A172 (cell line): ENCODE measurements around the gene MAN2A2. TPM values are rescaled to one million over a fixed set of nuclear protein-coding genes. Genes with fewer than 3 reads are reported as not detected.
"Not testable (repeated sequence)": the region's sequence is repeated elsewhere in the genome, so short reads cannot be mapped to it uniquely, and the experiment has no call there.

Experiments
- DNase-seq: peaks from one replicate; pipeline ENCODE4 v3.0.0-alpha.2; 2015; ENCODE audit warnings: low spot score
- total RNA-seq: library from RNA; depleted of rRNA; stranded (reverse); fragments of >200 nt; shearing (Covaris generic); gene quantifications from 2 replicates; pipeline ENCODE4 v1.2.3, GENCODE V29; 2014

The MAN2A2 gene
- total RNA-seq, 1 experiment from 2014 or later = 7.3 TPM

DNA sequence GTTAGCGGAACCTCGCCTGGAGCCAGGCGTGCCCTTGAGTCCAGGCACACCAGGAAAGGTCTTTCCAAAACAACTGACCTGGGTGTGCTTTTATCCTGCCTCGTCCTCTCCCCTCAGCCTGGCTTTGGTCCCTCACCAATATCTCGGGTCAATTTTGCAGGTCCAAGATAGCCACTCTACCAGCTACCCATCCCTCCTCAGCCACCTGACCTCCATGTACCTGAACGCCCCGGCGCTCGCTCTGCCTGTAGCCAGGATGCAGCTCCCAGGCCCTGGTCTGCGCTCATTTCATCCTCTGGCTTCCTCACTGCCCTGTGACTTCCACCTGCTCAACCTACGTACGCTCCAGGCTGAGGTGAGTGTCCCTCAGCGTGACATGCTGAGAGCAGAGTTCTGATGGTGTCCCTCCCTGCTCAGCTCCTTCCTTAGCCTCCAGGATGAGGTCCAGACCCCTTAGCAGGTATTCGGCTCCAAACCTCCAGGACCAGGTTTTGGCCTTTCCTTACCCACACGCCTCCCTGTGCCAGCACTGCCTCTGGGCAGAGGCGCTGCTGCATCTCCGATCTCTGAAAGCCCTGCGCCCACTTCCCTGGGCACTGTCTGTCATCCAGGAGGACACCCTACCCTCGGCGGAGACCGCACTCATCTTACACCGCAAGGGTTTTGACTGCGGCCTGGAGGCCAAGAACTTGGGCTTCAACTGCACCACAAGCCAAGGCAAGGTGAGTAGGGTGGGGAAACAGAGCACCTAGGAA is 15.1 kb downstream of the MAN2A2 start:
- DNase-seq = no peak

DNA sequence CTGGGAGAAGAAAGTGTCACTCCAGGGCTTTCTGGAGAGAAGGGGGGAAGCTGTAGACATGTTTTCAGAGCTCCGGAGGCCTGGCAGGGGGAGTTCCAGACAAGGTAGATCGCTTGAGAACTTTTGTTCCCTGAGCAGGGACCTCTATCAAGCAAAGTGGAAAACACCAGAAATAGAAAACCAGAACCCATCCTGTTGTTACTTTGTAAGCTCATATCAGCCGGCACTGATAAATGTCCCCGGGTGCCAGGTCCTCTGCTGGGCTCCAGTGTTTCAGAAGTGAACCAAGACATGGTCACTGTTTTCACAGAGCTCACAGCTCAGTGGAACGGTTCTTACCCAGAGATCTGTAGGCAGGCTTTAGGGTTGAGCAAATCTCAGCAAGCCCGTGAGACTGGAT is 15.7 kb downstream of the MAN2A2 start:
- no peak for DNase-seq

DNA sequence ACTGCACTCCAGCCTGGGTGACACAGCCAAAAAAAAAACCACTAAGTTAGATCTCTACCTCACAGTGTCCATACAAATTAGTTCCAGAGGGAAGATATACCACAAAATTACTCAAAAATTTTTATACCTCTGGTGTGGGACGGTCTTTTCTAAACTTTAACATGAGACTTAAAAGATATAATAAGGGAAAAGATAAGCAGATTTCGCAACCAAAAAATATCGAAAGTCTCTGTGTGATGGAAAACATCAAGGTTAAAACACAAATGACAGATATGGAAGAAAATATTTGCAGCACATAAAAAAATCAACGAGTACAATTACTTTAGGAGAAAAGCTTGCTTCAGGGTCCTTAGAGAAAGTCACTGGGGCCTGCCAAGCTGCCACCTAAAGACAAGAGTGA is 18.8 kb downstream of the MAN2A2 start:
- no peak for DNase-seq

DNA sequence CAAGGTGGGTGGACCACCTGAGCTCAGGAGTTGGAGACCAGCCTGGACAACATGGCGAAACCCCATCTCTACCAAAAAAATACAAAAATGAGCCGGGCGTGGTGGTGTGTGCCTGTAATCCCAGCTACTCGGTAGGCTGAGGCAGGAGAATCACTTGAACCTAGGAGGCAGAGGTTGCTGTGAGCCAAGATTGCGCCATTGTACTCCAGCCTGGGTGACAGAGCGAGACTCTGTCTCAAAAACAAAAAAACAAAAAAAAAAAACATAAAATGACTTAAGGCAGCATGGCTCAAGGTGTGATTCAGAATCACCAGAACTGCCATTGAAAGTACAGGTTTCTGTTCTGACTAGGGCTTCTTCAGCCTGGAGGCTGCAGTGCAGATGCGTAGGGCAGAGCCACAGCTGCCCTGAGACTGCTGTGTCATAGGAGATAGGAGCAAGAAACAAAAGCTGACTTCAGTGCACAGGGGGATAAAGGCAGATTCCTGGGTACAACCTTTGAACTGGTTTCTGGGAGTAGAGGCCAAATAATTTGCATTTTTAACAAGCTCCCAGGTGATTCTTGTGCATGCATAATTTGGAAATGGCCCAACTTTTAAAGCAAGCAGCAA is 19.7 kb downstream of the MAN2A2 start:
- DNase-seq = not testable (repeated sequence)

DNA sequence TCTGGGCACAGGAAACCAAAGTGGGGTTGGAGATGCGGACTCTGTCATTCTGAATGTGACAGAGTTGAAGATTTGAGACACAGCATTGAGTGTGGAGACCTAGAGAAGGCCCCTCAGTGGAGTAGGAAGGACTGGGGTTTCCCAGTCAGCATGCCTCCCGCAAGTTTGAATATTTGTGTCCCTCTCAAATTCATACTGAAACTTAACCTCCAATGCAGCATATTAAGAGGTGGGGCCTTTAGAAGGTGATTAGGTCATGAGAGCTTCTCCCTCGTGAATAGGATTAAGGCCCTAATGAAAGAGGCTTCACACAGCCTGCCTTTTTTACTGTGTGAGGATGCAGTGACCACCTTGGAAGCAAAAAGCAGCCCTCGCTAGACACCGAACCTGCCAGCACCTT is 21.3 kb downstream of the MAN2A2 start:
- DNase-seq = no peak

DNA sequence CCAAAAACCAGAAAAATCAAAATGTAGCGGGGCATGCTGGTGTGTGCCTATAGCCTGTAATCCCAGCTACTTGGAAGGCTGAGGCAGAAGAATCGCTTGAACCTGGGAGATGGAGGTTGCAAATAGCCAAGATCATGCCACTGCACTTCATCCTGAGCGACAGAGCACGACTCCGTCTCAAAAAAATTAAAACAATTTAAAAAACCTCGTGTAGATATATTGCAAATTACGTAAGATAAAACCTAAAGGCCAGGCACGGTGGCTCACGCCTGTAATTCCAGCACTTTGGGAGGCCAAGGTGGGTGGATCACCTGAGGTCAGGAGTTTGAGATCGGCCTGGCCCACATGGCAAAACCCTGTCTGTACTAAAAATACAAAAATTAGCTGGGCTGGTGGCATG is 23.7 kb downstream of the MAN2A2 start:
- not testable (repeated sequence) for DNase-seq

DNA sequence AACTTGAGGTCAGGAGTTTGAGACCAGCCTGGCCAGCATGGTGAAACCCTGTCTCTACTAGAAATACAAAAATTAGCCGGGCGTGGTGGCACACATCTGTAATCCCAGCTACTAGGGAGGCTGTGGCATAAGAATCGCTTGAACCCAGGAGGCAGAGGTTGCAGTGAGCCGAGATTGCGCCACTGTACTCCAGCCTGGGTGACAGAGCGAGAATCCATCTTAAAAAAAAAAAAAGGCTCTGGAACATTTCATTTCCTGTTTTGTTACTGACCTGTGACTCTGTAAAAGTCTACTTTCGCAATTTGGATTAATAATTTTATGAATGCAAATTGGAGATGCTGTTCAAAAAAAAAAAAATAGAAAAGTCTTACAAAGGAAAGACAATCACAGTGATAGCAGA is 25.0 kb downstream of the MAN2A2 start:
- DNase-seq = not testable (repeated sequence)

DNA sequence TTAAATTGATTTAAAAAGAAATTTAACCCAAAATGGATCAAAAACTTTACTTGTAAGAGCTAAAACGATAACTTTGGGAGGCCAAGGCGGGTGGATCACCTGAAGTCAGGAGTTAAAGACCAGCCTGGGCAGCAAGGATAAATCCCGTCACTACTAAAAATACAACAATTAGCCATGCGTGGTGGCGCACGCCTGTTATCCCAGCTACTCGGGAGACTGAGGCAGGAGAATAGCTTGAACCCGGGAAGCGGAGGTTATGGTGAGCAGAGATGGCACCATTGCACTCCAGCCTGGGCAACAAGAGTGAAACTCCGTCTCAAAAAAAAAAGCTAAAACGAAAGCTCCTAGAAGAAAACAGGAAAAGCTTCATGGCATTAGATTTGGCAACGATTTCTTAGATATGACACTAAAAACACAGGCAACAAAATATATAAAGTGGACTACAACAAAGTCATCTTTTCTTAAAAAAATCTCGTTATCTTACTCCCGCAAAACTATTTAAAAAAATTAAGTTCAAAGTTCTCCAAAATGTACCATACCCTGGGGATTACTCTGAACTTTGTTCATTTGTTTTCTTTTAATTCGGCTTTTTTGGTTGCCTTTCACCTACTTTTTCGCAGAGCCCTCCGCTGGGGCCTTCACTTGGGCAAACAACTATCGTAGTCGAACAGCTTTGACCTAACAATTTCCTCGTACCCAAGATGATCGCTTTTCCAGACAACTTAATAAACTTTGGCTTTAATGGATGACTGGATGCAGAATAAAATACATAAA is 26.3 kb downstream of the MAN2A2 start:
- no peak for DNase-seq

DNA sequence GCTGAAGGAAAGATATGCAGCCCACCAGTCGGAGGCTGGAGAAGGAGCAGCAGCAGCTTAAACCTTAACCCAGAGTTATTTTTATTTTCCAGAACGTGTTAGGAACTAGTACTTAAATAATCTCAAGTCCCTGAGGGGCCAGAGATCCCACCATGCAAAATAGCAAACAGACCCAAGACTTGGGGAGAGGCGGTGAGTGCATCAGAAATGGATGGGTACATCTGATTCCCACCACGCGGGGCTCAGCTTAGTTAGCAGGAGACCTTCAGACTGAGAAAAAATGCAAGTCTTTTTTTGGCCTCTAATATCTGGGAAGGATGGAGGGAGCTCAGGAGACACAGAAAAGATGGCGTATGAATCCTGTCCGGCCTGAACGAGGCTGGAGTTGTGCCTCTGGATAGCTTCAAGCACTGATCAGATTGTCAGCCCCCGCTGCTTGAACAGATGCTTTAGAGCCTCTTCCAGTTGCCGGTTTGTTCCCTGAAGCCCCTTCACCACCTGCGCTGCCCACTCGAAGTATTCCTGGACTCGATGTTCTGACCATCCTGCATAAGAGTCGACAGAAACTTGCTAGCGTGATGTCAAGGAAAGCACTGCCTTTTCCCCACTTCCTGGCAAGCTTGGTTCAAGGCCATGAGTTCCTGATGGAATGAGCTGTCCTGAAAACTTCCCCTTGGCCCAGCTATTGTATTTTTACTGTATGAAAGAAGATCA is 27.9 kb downstream of the MAN2A2 start:
- no peak for DNase-seq

DNA sequence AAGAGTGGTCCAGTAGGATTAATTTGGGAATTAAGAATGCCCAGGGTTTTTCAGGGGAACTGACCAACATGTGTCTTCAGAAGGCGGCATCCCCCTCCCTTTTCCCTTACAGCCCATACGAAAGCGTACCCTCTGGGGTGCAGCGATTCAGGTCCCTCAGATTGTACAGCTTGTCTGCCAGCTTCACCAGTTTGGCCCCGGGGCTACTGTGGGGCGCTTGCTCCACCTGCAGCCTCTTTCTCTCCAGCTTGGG is 28.4 kb downstream of the MAN2A2 start:
- DNase-seq = no peak

DNA sequence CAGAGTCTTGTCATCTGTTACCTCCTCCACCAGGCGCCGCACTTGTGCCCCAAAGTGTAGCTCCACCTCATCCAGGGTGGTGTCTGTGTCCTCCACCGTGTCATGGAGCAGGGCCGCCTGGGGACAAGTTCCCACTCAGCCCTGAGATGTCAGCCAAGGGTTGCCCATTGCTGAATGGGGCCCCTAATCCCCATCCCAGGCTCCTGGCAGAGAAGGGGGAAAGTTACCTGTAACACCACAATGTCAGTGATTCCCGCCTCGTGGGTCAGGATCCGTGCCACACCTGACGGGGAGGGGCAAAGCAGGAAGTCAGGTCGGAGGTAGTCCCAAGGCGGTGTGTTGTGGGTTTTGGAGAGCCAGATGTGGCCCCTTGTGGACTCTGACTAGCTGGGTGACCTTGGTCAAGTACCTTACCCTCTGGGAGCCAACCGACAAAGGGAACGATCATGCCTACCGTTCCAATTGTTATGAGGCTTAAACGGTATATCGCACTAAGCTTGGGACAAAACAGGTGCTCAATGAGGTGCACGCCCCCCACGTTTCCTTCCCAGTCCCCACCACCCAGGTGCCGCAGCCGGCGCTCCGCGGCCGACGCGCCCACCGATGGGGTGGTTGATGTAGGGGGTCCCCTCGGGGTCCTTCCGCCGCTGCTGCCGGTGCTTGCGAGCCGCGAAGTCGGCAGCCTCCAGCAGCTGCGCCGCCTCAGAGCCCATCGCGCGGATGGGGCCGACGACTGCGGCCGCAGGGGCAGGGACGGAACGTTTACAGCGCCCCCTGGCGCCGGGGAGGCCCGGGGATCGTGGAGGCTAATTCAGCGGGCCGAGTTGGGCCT is 28.9 kb downstream of the MAN2A2 start, which contains the start of gene HDDC3:
HDDC3 (minus strand) TSS at position 722 of the 832 bp plus-strand sequence; CDS start at position 713, 9 bp downstream.
- DNase-seq = peak; percentile 62

DNA sequence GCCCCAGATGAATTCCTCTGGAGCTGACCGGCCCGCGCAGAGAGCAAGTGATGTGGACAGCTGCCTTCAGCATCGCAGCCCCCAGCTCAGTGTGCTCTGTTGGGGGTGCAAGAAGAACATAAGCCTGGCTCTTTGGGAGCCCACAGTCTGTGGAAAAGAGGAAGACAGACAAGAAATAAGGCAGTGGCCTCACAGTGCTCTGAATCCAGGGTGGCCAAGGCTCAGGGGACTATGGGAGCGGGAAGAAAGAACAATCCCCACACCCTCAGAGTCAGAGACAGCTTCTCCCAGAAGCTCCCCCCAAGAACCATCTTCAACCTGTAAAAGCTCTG is 29.5 kb downstream of the MAN2A2 start:
- DNase-seq = no peak

DNA sequence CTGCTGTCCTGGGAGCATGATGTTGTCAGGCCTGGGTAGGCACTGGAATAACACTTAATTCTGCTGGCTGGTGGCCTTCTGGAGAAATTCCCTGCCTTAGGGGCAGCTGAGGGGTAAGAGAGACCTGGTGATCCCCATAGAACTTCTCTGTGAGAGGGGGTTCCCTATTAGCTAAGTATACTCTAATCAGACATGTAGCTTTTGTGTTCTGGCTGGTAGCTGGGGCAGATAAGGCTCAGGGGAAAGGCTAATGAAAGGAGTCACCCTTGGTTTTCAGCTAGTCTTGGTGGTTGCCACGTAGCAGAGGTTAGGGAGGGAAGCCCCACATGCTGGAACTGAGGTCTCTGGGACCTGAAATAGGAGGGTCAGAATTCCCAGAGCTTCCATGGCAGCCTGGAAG is 30.2 kb downstream of the MAN2A2 start:
- no peak for DNase-seq

DNA sequence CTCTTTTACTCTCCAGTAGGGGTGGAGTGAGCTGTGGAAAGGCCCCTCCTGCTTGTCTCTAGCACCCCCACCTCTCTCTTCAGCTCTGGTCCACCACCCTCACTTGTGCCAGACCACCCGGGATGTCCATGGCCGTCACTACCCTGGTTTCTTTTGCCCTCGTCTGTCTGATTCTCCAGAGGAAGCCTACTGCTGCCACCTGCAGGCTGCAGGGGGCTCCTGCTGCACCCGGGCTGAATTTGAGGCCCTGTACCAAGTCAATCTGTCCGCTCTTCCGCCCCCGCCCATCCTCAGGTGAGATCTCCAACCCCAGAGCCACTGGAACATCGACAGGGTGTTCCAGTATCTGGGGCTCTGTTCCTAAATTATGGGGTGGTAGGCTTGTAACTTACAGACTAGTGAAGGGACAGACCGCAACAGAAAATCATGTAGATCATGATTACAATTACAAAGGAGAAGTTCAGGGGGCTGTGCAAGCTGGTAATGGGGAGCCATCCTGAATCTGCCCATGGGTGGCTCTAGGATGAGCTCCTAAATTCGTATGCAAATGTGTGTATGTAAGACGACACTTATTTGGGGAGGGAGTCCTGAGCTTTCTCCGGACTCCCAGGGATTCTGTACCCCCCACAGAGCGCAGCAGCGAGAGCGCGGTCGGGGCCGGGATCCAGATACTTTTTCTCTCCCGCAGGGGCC is 31.3 kb downstream of the MAN2A2 start:
- DNase-seq = peak; percentile 72

DNA sequence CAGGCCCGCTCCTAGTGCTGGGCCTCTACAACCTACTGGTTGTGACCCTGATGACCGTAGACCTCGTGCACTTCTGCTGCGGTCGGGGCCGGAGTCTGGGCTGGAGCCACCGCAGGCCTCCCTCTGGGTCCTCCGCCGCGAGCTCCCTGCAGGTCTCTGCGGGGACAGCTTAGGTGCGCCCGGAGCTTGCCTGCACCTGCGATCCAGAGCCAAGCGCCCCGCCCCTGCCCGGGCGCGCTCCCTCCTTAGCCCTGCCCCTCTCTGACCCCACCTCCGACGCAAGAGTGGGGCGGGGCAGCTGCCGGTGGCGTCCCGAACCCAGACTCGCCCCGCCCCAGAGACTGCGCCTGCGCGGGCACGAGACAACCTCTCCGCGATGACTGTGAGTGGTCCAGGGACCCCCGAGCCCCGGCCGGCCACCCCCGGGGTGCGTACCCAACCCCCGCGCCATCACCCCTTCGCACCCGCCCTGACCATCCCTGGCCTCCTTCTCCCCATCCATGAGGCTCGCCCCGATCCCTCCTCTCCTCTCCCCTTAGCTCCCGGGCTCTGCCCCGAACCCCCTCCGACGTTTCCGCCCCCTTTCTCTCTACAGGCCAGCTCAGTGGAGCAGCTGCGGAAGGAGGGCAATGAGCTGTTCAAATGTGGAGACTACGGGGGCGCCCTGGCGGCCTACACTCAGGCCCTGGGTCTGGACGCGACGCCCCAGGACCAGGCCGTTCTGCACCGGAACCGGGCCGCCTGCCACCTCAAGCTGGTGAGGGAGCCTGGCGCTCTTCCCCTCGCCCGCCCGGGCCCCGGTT is 32.0 kb downstream of the MAN2A2 start, which contains the start of gene UNC45A:
UNC45A (plus strand) TSS at position 337 of the 803 bp plus-strand sequence; CDS start at position 377, 40 bp downstream.
- peak; percentile 66 for DNase-seq

DNA sequence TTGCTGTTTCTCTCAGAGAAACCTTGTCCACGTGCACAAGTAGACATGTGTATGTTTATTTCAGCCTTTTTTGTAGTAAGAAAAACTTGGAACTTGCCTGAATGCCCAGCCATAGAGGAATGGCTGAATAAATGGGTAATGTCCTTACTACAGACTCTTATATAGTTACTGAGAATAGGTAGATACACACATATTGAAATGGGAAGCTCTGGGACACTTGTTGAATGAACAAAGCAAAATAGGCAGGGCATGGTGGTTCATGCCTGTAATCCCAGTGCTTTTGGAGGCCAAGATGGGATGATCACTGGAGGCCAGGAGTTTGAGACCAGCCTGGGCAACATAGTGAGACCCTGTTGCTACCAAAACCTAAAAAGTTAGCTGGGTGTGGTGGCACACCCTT is 33.7 kb downstream of the MAN2A2 start:
- no peak for DNase-seq

DNA sequence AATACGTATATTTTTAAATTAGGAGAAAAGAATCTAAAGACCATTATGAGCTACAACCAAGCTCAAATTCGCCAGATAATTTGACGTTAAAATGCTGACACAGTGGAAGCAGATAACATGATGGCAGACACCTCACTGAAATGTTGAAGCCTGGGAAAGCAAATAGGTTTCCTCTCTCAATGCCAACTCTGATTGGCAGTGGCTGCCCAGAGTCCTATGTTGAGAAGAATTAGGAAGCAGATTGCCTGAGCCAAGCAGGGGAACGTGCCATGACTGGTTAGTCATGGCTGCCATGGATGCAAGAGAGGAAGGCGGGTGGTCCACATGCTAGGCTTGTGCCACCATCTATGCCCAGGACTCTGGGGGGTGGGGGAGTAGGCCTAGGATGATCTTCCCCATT is 35.2 kb downstream of the MAN2A2 start:
- DNase-seq = no peak

DNA sequence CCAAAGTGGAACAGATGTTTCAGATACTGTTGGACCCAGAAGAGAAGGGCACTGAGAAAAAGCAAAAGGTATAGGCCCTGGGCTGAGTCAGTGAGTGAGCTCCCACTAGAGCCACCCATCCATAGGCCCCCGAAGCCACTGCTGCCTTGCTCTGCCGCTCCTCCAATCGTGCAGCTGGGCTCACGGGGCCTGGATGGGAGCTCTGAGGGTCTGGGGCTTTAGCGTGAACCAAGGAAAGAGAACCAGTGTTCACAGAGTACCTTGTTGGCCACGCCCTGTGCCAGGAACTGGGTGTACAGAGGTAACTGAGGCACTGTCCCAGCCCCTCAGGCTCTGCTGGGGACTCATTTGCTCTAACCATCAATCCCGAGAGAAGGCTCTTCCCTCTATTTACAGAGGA is 36.7 kb downstream of the MAN2A2 start:
- DNase-seq = no peak

DNA sequence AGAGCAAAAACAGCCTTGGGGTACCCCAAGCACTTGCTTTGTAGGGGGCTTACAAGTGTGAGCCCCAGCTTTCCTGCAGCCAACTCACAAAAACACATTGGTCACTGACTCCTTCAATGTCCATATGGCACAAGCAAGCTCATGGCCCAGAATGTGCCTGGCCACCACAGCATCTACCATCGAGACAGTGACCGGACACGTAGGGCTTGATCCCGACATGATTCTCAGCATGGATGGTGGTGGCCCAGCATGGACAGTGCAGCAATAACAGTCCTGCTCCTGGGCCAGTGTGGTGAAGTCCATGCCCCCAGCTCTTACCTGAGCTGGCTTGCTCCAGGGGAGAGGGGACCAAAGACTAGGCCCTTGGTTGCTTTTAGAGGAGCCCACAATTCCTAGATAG is 37.9 kb downstream of the MAN2A2 start:
- no peak for DNase-seq
